ENCODE measurements around the gene MLXIP. TPM values are rescaled to one million over a fixed set of nuclear protein-coding genes. Genes with fewer than 3 reads are reported as not detected.
"Not testable (repeated sequence)": the region's sequence is repeated elsewhere in the genome, so short reads cannot be mapped to it uniquely, and the experiment has no call there.

MLXIP gene
- total RNA-seq, 1 donor from 2014 or later = 63.3 TPM

- no peak overlapping the region for H3K4me3 Mint-ChIP-seq (ENCODE audit: unreplicated experiment)
- peaks cover 18% of the 10 kb centered on the region for H3K36me3 Mint-ChIP-seq (ENCODE audit: low read depth, unreplicated experiment)
- H3K27me3 Mint-ChIP-seq (ENCODE audit: unreplicated experiment) = peaks cover 2% of the 10 kb centered on the region
- H3K4me1 Mint-ChIP-seq (ENCODE audit: unreplicated experiment) = no peaks in the 10 kb centered on the region
- H3K27ac Mint-ChIP-seq (ENCODE audit: unreplicated experiment) = no peak overlapping the region
- TF ChIP-seq CTCF (IDR thresholded peaks at IDR 0.05; ENCODE audit: unreplicated experiment) = no peak
- DNase-seq (ENCODE audit: low spot score) = no peak
- H3K9me3 Mint-ChIP-seq (ENCODE audit: unreplicated experiment) = no peaks in the 10 kb centered on the region
Observed at GRCh38 chr12:122040579-122041386, 37.8 kb upstream of the MLXIP start.

- not testable (repeated sequence) for H3K4me3 Mint-ChIP-seq (ENCODE audit: unreplicated experiment); H3K4me1 Mint-ChIP-seq (ENCODE audit: unreplicated experiment); H3K27ac Mint-ChIP-seq (ENCODE audit: unreplicated experiment); H3K27me3 Mint-ChIP-seq (ENCODE audit: unreplicated experiment); DNase-seq (ENCODE audit: low spot score); H3K9me3 Mint-ChIP-seq (ENCODE audit: unreplicated experiment)
- H3K36me3 Mint-ChIP-seq (ENCODE audit: low read depth, unreplicated experiment) = peaks cover 20% of the 10 kb centered on the region
Observed at GRCh38 chr12:122041458-122041857, 37.1 kb upstream of the MLXIP start.

GRCh38 chr12:122042910-122043309 is 35.6 kb upstream of the MLXIP start:
- no peak overlapping the region for H3K4me3 Mint-ChIP-seq (ENCODE audit: unreplicated experiment)
- DNase-seq (ENCODE audit: low spot score) = no peak
- H3K9me3 Mint-ChIP-seq (ENCODE audit: unreplicated experiment) = no peaks in the 10 kb centered on the region
- H3K27me3 Mint-ChIP-seq (ENCODE audit: unreplicated experiment) = peaks cover 4% of the 10 kb centered on the region
- H3K36me3 Mint-ChIP-seq (ENCODE audit: low read depth, unreplicated experiment) = peaks cover 19% of the 10 kb centered on the region
- H3K4me1 Mint-ChIP-seq (ENCODE audit: unreplicated experiment) = no peaks in the 10 kb centered on the region
- TF ChIP-seq CTCF (IDR thresholded peaks at IDR 0.05; ENCODE audit: unreplicated experiment) = no peak
- no peak overlapping the region for H3K27ac Mint-ChIP-seq (ENCODE audit: unreplicated experiment)

- DNase-seq (ENCODE audit: low spot score) = no peak
- Mint-ChIP-seq H3K36me3 (ENCODE audit: low read depth, unreplicated experiment) (peaks cover 19% of the 10 kb centered on the region), H3K27ac (ENCODE audit: unreplicated experiment) (no peak overlapping the region), H3K9me3 (ENCODE audit: unreplicated experiment) (no peaks in the 10 kb centered on the region), H3K4me1 (ENCODE audit: unreplicated experiment) (no peaks in the 10 kb centered on the region), H3K4me3 (ENCODE audit: unreplicated experiment) (no peak overlapping the region), H3K27me3 (ENCODE audit: unreplicated experiment) (peaks cover 4% of the 10 kb centered on the region)
- TF ChIP-seq CTCF (IDR thresholded peaks at IDR 0.05; ENCODE audit: unreplicated experiment) = no peak
Observed at GRCh38 chr12:122043476-122043875, 35.1 kb upstream of the MLXIP start.

- peaks cover 7% of the 10 kb centered on the region for H3K27me3 Mint-ChIP-seq (ENCODE audit: unreplicated experiment)
- H3K36me3 Mint-ChIP-seq (ENCODE audit: low read depth, unreplicated experiment) = peaks cover 19% of the 10 kb centered on the region
- H3K4me3 Mint-ChIP-seq (ENCODE audit: unreplicated experiment) = peak overlapping the region; percentile 60
- TF ChIP-seq CTCF (IDR thresholded peaks at IDR 0.05; ENCODE audit: unreplicated experiment) = no peak
- no peaks in the 10 kb centered on the region for H3K9me3 Mint-ChIP-seq (ENCODE audit: unreplicated experiment)
- H3K4me1 Mint-ChIP-seq (ENCODE audit: unreplicated experiment) = no peaks in the 10 kb centered on the region
- DNase-seq (ENCODE audit: low spot score) = no peak
- peak overlapping the region; percentile 30 for H3K27ac Mint-ChIP-seq (ENCODE audit: unreplicated experiment)
Observed at GRCh38 chr12:122045262-122045661, 33.3 kb upstream of the MLXIP start.
